Measurements from ENCODE around the gene KANSL3.

Gene KANSL3

GRCh38 chr2:96549466-96549785, 88.7 kb downstream of the KANSL3 start:
- peaks cover 0 to 52% (median 36%) of the 10 kb centered on the region in 4 donors for H3K4me1 ChIP-seq
- intact Hi-C loops (cut with DNase I; ENCODE audit: low total_unique reads), result no loop called here
- peak in 1 of 2 donors; percentile 62 for DNase-seq
- H3K4me3 ChIP-seq, result no peak overlapping the region
- H3K9me3 ChIP-seq, result no peaks in the 10 kb centered on the region
- TF ChIP-seq, protein P1, sequence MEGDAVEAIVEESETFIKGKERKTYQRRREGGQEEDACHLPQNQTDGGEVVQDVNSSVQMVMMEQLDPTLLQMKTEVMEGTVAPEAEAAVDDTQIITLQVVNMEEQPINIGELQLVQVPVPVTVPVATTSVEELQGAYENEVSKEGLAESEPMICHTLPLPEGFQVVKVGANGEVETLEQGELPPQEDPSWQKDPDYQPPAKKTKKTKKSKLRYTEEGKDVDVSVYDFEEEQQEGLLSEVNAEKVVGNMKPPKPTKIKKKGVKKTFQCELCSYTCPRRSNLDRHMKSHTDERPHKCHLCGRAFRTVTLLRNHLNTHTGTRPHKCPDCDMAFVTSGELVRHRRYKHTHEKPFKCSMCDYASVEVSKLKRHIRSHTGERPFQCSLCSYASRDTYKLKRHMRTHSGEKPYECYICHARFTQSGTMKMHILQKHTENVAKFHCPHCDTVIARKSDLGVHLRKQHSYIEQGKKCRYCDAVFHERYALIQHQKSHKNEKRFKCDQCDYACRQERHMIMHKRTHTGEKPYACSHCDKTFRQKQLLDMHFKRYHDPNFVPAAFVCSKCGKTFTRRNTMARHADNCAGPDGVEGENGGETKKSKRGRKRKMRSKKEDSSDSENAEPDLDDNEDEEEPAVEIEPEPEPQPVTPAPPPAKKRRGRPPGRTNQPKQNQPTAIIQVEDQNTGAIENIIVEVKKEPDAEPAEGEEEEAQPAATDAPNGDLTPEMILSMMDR (IDR thresholded peaks at IDR 0.05), result no peak
- peaks cover 35 to 76% (median 76%) of the 10 kb centered on the region in 3 donors for H3K36me3 ChIP-seq
- peak overlapping the region; percentile 28 to 49 for H3K27ac ChIP-seq
- no peaks in the 10 kb centered on the region for H3K27me3 ChIP-seq

DNA sequence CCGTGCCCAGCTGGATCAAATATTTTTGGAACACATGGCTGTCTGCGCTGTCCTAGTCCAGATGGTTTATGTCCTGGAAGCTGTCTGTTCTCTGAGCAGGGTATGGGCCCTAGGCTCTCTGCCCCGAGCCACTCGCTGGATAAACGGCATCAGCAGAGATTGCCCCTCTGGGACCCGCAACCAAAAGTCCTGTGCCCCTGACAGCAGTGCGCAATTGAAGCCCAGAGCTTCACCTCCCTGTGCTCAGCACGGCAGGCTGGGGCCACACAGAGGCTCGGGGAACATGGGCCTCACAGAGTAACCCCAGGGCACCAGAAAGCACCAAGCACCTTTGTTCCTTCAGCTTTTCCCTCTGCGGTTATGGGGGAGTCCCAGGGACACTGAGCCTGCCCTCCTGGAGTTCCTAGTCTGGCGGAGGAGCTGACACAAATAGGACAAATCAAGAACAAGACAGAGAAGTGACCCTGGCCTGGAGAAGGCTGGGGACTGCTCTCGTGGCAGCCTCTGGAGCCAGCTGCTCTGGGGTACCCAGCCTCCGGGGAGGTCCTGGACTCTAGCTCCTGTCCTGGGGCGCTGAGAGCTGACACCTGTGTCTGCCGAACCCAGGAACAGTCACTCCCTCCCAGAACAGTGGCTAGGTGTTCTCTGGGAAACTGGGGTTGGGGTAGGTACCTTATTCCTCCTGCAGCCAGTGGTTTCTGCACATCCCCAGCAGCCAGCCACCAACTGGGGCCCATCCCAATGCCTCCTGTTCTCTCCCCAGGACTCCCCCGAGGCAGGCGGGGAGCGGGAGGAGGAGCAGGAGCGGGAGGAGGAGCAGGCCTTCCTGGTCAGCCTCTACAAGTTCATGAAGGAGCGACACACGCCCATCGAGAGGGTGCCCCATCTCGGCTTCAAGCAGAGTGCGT, 89.3 kb downstream of the KANSL3 start:
- H3K9me3 ChIP-seq, result no peaks in the 10 kb centered on the region
- H3K27ac ChIP-seq, result peak overlapping the region; percentile 28 to 49
- peaks cover 0 to 50% (median 31%) of the 10 kb centered on the region in 4 donors for H3K4me1 ChIP-seq
- intact Hi-C loops (cut with DNase I; ENCODE audit: low total_unique reads), result no loop called here
- no peak overlapping the region for H3K4me3 ChIP-seq
- H3K27me3 ChIP-seq, result no peaks in the 10 kb centered on the region
- DNase-seq, result peak in 1 of 2 donors; percentile 62
- TF ChIP-seq, protein P1 (IDR thresholded peaks at IDR 0.05), result no peak
- H3K36me3 ChIP-seq, result peaks cover 40 to 81% (median 76%) of the 10 kb centered on the region in 3 donors

DNA sequence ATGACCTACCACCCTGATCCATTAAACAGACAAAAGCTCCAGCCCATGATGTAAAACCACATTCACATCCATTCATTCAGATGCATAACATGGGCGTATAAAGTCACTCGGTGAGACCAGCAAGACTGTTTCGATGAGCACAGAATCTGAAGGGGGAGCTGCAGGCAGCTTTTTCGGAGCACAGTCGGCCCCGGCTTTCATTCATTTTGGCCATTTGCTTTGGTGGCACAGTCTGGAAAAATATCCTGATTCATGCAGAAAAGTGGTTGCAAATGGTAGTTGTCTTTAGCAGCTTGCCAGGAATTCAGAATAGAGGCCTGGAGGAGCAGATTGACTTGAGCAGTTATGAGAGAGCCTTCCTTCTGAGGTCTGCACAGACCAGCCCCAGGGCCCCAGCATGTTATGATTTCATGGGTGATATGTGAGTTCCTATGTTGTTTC, 90.4 kb downstream of the KANSL3 start:
- Histone ChIP-seq H3K4me3 (no peak overlapping the region), H3K9me3 (no peaks in the 10 kb centered on the region), H3K27me3 (no peaks in the 10 kb centered on the region), H3K36me3 (peaks cover 40 to 78% (median 70%) of the 10 kb centered on the region in 3 donors), H3K4me1 (peaks cover 0 to 50% (median 29%) of the 10 kb centered on the region in 4 donors), H3K27ac (peak overlapping the region; percentile 10 to 49)
- intact Hi-C loops (cut with DNase I; ENCODE audit: low total_unique reads), result no loop called here
- TF ChIP-seq, protein P1 (IDR thresholded peaks at IDR 0.05), result no peak
- DNase-seq, result peak in 1 of 2 donors; percentile 70

DNA sequence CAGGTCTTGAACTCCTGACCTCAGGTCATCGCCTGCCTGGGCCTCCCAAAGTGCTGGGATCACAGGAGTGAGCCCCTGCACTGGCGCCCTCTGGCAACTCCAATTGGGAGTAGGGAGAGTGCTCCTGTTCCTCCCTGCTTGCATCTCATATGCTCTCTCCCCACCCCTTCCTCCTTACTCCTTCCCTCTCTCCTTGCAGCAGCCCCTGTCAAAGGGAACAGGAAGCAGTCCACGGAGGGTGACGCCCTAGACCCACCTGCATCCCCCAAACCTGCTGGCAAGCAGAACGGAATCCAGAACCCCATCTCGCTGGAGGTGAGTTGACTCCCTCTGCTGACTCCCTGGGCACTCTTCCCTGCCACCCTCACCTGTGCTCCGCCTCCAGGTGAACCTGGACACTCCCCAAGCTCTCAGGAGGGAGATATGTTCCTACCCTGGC, 90.9 kb downstream of the KANSL3 start:
- H3K27me3 ChIP-seq, result no peaks in the 10 kb centered on the region
- H3K36me3 ChIP-seq, result peaks cover 40 to 78% (median 70%) of the 10 kb centered on the region in 3 donors
- H3K9me3 ChIP-seq, result no peaks in the 10 kb centered on the region
- intact Hi-C loops (cut with DNase I; ENCODE audit: low total_unique reads), result no loop called here
- DNase-seq, result peak in 1 of 2 donors; percentile 60
- peak overlapping the region; percentile 10 to 35 for H3K27ac ChIP-seq
- H3K4me1 ChIP-seq, result peaks cover 0 to 53% (median 32%) of the 10 kb centered on the region in 4 donors
- TF ChIP-seq, protein P1 (IDR thresholded peaks at IDR 0.05), result no peak
- H3K4me3 ChIP-seq, result no peak overlapping the region

DNA sequence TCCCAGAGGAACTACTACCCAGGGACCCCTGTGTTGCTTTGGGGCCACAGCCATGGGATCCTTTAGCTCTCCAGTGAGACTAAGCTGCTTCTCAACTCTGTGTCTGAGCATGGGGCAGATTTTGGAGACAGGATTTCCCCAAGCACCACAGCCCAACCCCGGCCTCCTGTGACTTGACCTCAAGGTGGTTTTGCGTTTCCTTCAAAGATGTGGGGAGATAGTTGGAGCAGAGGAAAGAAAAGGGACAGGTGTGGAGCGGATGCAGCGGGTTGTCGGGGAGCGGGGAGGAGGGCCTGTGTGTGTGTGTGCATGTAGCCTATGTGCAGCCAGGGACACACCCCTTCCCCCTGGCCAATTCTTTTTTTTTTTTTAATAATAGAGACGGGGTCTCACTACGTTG, 91.3 kb downstream of the KANSL3 start:
- Histone ChIP-seq H3K4me3 (no peak overlapping the region), H3K4me1 (peaks cover 0 to 57% (median 35%) of the 10 kb centered on the region in 4 donors), H3K9me3 (no peaks in the 10 kb centered on the region), H3K27ac (peak overlapping the region; percentile 10 to 35), H3K27me3 (no peaks in the 10 kb centered on the region), H3K36me3 (peaks cover 37 to 78% (median 70%) of the 10 kb centered on the region in 3 donors)
- TF ChIP-seq, protein P1 (IDR thresholded peaks at IDR 0.05), result no peak
- intact Hi-C loops (cut with DNase I; ENCODE audit: low total_unique reads), result no loop called here
- no peak for DNase-seq

All from tibial artery (tissue), 4 donors.